Measurements from ENCODE around the gene ELL.

DNA sequence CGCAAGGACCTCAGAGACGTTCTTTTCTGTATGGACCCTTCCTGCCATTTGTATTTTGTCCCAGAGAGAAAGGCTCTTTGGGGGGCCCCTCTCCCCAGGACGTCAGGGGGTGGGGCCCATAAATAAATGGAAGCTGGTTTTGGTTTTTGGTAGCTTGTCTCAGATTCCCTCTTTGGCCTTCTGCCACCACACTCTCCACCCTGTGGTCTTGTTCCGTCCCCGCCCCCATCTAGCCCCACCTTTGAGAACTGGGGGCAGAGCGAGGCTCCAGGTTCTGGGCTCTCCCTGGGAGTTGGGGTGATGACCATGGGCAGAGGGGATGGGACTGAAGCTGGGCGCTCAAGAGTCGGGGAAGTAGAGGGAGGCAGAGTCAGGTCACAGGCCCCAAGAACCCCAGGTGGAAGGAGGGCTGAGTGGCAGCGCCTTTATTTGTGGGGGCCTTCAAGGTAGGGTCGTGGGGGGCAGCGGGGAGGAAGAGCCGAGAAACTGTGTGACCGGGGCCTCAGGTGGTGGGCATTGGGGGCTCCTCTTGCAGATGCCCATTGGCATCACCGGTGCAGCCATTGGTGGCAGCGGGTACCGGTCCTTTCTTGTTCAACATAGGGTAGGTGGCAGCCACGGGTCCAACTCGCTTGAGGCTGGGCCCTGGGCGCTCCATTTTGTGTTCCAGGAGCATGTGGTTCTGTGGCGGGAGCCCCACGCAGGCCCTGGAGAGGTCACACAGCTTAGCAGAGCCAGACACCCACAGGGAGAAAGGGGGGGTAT lies 87.3 kb downstream of the ELL start:
- no peak for TF ChIP-seq RAD21 (conservative IDR thresholded peaks at IDR 0.05)
- TF ChIP-seq, protein P1, sequence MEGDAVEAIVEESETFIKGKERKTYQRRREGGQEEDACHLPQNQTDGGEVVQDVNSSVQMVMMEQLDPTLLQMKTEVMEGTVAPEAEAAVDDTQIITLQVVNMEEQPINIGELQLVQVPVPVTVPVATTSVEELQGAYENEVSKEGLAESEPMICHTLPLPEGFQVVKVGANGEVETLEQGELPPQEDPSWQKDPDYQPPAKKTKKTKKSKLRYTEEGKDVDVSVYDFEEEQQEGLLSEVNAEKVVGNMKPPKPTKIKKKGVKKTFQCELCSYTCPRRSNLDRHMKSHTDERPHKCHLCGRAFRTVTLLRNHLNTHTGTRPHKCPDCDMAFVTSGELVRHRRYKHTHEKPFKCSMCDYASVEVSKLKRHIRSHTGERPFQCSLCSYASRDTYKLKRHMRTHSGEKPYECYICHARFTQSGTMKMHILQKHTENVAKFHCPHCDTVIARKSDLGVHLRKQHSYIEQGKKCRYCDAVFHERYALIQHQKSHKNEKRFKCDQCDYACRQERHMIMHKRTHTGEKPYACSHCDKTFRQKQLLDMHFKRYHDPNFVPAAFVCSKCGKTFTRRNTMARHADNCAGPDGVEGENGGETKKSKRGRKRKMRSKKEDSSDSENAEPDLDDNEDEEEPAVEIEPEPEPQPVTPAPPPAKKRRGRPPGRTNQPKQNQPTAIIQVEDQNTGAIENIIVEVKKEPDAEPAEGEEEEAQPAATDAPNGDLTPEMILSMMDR (IDR thresholded peaks at IDR 0.05; ENCODE audit: poor library complexity, severe bottlenecking): no peak
- TF ChIP-seq EP300 (conservative IDR thresholded peaks at IDR 0.05; ENCODE audit: poor library complexity, severe bottlenecking): no peak
- TF ChIP-seq, protein P2, sequence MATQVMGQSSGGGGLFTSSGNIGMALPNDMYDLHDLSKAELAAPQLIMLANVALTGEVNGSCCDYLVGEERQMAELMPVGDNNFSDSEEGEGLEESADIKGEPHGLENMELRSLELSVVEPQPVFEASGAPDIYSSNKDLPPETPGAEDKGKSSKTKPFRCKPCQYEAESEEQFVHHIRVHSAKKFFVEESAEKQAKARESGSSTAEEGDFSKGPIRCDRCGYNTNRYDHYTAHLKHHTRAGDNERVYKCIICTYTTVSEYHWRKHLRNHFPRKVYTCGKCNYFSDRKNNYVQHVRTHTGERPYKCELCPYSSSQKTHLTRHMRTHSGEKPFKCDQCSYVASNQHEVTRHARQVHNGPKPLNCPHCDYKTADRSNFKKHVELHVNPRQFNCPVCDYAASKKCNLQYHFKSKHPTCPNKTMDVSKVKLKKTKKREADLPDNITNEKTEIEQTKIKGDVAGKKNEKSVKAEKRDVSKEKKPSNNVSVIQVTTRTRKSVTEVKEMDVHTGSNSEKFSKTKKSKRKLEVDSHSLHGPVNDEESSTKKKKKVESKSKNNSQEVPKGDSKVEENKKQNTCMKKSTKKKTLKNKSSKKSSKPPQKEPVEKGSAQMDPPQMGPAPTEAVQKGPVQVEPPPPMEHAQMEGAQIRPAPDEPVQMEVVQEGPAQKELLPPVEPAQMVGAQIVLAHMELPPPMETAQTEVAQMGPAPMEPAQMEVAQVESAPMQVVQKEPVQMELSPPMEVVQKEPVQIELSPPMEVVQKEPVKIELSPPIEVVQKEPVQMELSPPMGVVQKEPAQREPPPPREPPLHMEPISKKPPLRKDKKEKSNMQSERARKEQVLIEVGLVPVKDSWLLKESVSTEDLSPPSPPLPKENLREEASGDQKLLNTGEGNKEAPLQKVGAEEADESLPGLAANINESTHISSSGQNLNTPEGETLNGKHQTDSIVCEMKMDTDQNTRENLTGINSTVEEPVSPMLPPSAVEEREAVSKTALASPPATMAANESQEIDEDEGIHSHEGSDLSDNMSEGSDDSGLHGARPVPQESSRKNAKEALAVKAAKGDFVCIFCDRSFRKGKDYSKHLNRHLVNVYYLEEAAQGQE (IDR thresholded peaks at IDR 0.05; ENCODE audit: borderline replicate concordance): no peak
- no peak for TF ChIP-seq EZH2 (IDR thresholded peaks at IDR 0.05; ENCODE audit: borderline replicate concordance, insufficient read depth, low read length, poor library complexity, severe bottlenecking)
- no peak for TF ChIP-seq POLR2AphosphoS5 (IDR thresholded peaks at IDR 0.05)
